GM18861 (cell line): ENCODE data around the gene SYT7.
"Not testable (repeated sequence)": the region's sequence is repeated elsewhere in the genome, so short reads cannot be mapped to it uniquely, and the experiment has no call there.

Experiments used
- ATAC-seq: cut with Tn5 transposase; IDR thresholded peaks from one replicate; pipeline ENCODE4 v1.9.1; 2021; ENCODE audit not compliant: unreplicated experiment

Gene SYT7

GRCh38 chr11:61581030-61581928 lies at the start of gene SYT7:
TSS of gene SYT7 (minus strand) at chr11:61581076. CDS start at chr11:61580820, 256 bp downstream.
- peak; percentile 72 for ATAC-seq

- ATAC-seq: no peak
Measured at GRCh38 chr11:61630089-61630488, 49.2 kb upstream of the SYT7 start.

- no peak for ATAC-seq
Measured at GRCh38 chr11:61629082-61629833, 48.4 kb upstream of the SYT7 start.

- no peak for ATAC-seq
Measured at GRCh38 chr11:61628662-61628970, 47.7 kb upstream of the SYT7 start.

- ATAC-seq: no peak
Measured at GRCh38 chr11:61627850-61628661, 47.2 kb upstream of the SYT7 start.

- no peak for ATAC-seq
Measured at GRCh38 chr11:61626580-61627380, 45.9 kb upstream of the SYT7 start.

- ATAC-seq: no peak
Measured at GRCh38 chr11:61625525-61625924, 44.6 kb upstream of the SYT7 start.

GRCh38 chr11:61621917-61622585 lies 41.2 kb upstream of the SYT7 start:
- no peak for ATAC-seq

- no peak for ATAC-seq
Measured at GRCh38 chr11:61619471-61620226, 38.8 kb upstream of the SYT7 start.

GRCh38 chr11:61618978-61619377 lies 38.1 kb upstream of the SYT7 start:
- no peak for ATAC-seq

GRCh38 chr11:61617515-61617914 lies 36.6 kb upstream of the SYT7 start:
- no peak for ATAC-seq

- ATAC-seq: no peak
Measured at GRCh38 chr11:61616434-61616833, 35.6 kb upstream of the SYT7 start.

GRCh38 chr11:61614782-61615181 lies 33.9 kb upstream of the SYT7 start:
- ATAC-seq: not testable (repeated sequence)

- no peak for ATAC-seq
Measured at GRCh38 chr11:61613870-61614269, 33.0 kb upstream of the SYT7 start.

GRCh38 chr11:61613051-61613450 lies 32.2 kb upstream of the SYT7 start:
- no peak for ATAC-seq

- no peak for ATAC-seq
Measured at GRCh38 chr11:61611309-61611708, 30.4 kb upstream of the SYT7 start.

GRCh38 chr11:61610905-61611304 lies 30.0 kb upstream of the SYT7 start:
- no peak for ATAC-seq

- ATAC-seq: no peak
Measured at GRCh38 chr11:61609980-61610366, 29.1 kb upstream of the SYT7 start.
